Choroid plexus epithelial cell (primary cell): ENCODE measurements around the gene NAGLU.
A peak's percentile ranks its signal among the peaks of the same experiment; 100 is the strongest.

ENCODE experiments used
- DNase-seq: peaks from one replicate; pipeline ENCODE4 v3.0.0-alpha.2; 2010; ENCODE audit warnings: low read depth
- H3K4me3 ChIP-seq: 2 replicates; pipeline ENCODE4 v1.5.1; 2011; ENCODE audit warnings: low read depth, mild to moderate bottlenecking, control low read depth, low read length, moderate library complexity
- CTCF ChIP-seq: conservative IDR thresholded peaks from 2 replicates; pipeline ENCODE4 v1.5.1; 2011; ENCODE audit warnings: low read depth, mild to moderate bottlenecking, control low read depth, inconsistent platforms, low read length, moderate library complexity

Gene NAGLU

GRCh38 chr17:42571435-42572225 is 35.6 kb downstream of the NAGLU start:
- DNase-seq: no peak
- no peak for TF ChIP-seq CTCF
- no peak overlapping the region for H3K4me3 ChIP-seq

DNA sequence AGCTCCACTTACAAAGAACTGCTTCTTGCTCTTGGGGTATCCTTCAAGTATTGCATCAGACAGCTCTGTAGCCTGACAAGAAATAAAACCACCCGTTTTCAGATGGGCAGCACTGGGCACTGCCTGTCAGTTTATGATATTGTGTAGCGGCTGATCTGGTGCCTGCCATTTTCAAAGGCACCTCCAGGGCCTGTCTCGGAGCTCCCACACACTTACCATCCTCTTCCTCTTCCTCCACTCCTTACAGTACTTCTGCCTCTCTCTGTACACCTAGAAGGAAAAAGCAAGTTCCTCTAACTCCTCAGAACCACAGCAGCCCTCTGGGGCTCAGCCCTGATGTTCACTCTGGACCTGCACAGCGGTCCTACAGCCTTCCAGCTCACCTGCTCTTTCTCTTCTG is 37.1 kb downstream of the NAGLU start:
- no peak for DNase-seq
- no peak for TF ChIP-seq CTCF
- H3K4me3 ChIP-seq: no peak overlapping the region

DNA sequence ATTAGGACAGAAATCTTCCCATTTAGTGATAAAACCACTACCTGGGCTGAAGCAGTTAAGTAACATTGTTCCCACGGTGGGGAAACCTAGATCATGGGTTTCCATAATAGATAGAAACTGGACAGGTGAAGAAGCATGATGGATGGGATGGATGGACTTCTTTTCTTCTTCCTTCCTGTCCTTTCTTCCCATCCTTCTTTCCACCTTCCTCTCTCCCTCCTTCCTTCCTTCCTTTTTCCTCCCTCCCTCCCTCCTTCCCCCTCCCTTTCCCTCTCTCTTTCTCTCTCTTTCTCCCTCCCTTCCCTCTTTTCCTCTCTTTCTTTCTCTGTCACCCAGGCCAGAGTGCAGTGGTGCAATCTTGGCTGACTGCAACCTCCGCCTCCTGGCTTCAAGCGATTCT is 38.4 kb downstream of the NAGLU start:
- DNase-seq: no peak
- H3K4me3 ChIP-seq: no peak overlapping the region
- no peak for TF ChIP-seq CTCF

DNA sequence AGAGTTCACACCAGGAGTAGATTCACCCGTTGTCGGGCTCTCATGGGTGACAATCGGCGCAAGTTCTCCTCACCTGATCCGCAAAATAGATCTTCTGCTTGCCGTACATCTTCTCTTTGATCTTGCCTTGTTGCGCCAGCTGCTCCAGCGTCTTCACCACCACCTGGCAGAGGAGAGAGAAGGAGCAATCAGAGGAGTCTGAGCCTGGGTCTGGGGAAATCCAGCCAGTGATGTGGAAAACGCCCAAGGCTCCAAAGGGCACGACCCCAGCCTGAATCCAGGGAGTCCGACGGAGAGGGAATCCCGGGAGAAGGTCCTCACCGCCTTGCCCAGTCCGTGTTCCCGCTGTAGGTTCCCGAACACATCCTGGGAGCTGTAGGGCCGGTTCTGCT is 41.1 kb downstream of the NAGLU start:
- DNase-seq: no peak
- peak overlapping the region; percentile 88 for H3K4me3 ChIP-seq
- TF ChIP-seq CTCF: no peak

- TF ChIP-seq CTCF: peak; percentile 46
- DNase-seq: peak; percentile 96
- peak within 1 kb of the TSS; percentile 88 for H3K4me3 ChIP-seq
Observed at GRCh38 chr17:42577532-42578281, 41.7 kb downstream of the NAGLU start, which contains the start of gene PSMC3IP. TSS of gene PSMC3IP (minus strand) at chr17:42577729. CDS start at chr17:42577686, 43 bp downstream.

GRCh38 chr17:42578282-42578869 is 42.3 kb downstream of the NAGLU start:
- peak overlapping the region; percentile 88 for H3K4me3 ChIP-seq
- DNase-seq: peak; percentile 82
- TF ChIP-seq CTCF: peak; percentile 85
